ENCODE results near the gene ANKRD37.

DNA sequence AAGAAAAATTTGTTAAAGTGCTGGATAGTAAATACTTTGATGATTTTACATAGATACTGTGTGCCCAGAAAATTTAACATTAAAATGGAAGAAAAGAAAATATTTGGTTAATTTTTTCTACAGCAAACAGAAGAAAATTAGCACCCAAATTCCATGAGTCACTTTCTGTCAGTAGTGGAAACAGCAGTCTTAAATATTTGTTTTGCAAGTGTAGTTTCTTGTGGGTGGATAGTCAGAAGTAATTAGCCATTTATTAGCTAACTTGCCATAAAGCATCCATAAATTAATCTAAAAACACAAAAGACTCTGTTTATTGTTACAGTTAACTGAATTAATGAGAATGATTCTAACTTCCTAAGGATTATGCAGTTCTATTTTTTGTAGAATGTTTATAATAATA lies 38.8 kb downstream of the ANKRD37 start:
- TF ChIP-seq, protein P1, sequence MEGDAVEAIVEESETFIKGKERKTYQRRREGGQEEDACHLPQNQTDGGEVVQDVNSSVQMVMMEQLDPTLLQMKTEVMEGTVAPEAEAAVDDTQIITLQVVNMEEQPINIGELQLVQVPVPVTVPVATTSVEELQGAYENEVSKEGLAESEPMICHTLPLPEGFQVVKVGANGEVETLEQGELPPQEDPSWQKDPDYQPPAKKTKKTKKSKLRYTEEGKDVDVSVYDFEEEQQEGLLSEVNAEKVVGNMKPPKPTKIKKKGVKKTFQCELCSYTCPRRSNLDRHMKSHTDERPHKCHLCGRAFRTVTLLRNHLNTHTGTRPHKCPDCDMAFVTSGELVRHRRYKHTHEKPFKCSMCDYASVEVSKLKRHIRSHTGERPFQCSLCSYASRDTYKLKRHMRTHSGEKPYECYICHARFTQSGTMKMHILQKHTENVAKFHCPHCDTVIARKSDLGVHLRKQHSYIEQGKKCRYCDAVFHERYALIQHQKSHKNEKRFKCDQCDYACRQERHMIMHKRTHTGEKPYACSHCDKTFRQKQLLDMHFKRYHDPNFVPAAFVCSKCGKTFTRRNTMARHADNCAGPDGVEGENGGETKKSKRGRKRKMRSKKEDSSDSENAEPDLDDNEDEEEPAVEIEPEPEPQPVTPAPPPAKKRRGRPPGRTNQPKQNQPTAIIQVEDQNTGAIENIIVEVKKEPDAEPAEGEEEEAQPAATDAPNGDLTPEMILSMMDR (IDR thresholded peaks at IDR 0.05 in 4 of 5, conservative IDR thresholded peaks at IDR 0.05 in 1 of 5): no peak
- no peak for TF ChIP-seq POLR2A (IDR thresholded peaks at IDR 0.05)

Measured in gastrocnemius medialis (tissue), 4 donors.